Fibroblast of lung (primary cell): ENCODE measurements around the gene PCSK2. TPM values are rescaled to one million over a fixed set of nuclear protein-coding genes. Genes with fewer than 3 reads are reported as not detected.

Experiments used
- DNase-seq, 2 donors: peaks; one replicate each; pipeline versions ENCODE4 v3.0.0 to v3.0.0-alpha.2; 2010; ENCODE audit warnings: low read depth in 2 of 2
- H2AFZ ChIP-seq: 2 replicates; pipeline ENCODE4 v1.5.1; 2012; ENCODE audit warnings: low read length, control low read depth, inconsistent platforms
- H3K27ac ChIP-seq: 2 replicates; pipeline ENCODE4 v1.5.1; 2011; ENCODE audit warnings: low read length, control low read depth; ENCODE audit not compliant: insufficient read depth
- H3K27me3 ChIP-seq: 2 replicates; pipeline ENCODE4 v1.5.1; 2011; ENCODE audit warnings: mild to moderate bottlenecking, low read length; ENCODE audit not compliant: control insufficient read depth, insufficient read depth
- H3K36me3 ChIP-seq: 2 replicates; pipeline ENCODE4 v1.5.1; 2011; ENCODE audit warnings: low read length; ENCODE audit not compliant: control insufficient read depth, insufficient read depth
- H3K4me1 ChIP-seq: 2 replicates; pipeline ENCODE4 v1.5.1; 2011; ENCODE audit warnings: low read length; ENCODE audit not compliant: control insufficient read depth, insufficient read depth; ENCODE audit errors: extremely low read depth
- H3K4me2 ChIP-seq: 2 replicates; pipeline ENCODE4 v1.5.1; 2011; ENCODE audit warnings: low read length, control low read depth; ENCODE audit not compliant: insufficient read depth; ENCODE audit errors: extremely low read depth
- H3K4me3 ChIP-seq, 4 experiments: fragments of 200-600 bp in 1 of 4; sonication (generic) in 1 of 4; replicated peaks in 1 of 4; 2 replicates each; pipeline ENCODE4 v1.5.1; 2011 to 2016; ENCODE audit warnings: low read length in 4 of 4, low read depth in 3 of 4, mild to moderate bottlenecking in 3 of 4, control low read depth in 2 of 4, inconsistent platforms in 1 of 4, mixed read lengths in 1 of 4; ENCODE audit not compliant: insufficient read depth in 1 of 4; ENCODE audit errors: control extremely low read depth in 1 of 4
- H3K79me2 ChIP-seq: 2 replicates; pipeline ENCODE4 v1.5.1; 2012; ENCODE audit warnings: mild to moderate bottlenecking, low read length, inconsistent platforms; ENCODE audit not compliant: control insufficient read depth, insufficient read depth
- H3K9ac ChIP-seq: 2 replicates; pipeline ENCODE4 v1.5.1; 2011; ENCODE audit warnings: mild to moderate bottlenecking, low read length, control low read depth; ENCODE audit not compliant: insufficient read depth
- H3K9me3 ChIP-seq: 2 replicates; pipeline ENCODE4 v1.5.1; 2012; ENCODE audit warnings: low read depth, low read length; ENCODE audit not compliant: control insufficient read depth, insufficient read depth
- H4K20me1 ChIP-seq: 2 replicates; pipeline ENCODE4 v1.5.1; 2011; ENCODE audit warnings: low read length; ENCODE audit not compliant: control insufficient read depth, insufficient read depth; ENCODE audit errors: extremely low read depth
- CTCF ChIP-seq, 2 donors: IDR thresholded peaks in 1 of 2; conservative IDR thresholded peaks in 1 of 2; 1 replicate in 1 of 2; 2 replicates in 1 of 2; pipeline ENCODE4 v1.5.1; 2011 to 2012; ENCODE audit warnings: low read length in 2 of 2, control low read depth in 1 of 2, inconsistent platforms in 1 of 2, low read depth in 1 of 2, mild to moderate bottlenecking in 1 of 2
- EZH2 ChIP-seq: IDR thresholded peaks from 2 replicates; pipeline ENCODE4 v1.5.1; 2012; ENCODE audit warnings: low read length, control low read depth, mild to moderate bottlenecking; ENCODE audit errors: missing control alignments
- polyA plus RNA-seq, 2 donors: library from polyadenylated mRNA; depleted of rRNA in 1 of 2; stranded (reverse) in 1 of 2; unstranded in 1 of 2; fragments of >200 nt; gene quantifications; 2 replicates each; pipeline ENCODE4 v1.2.1, GENCODE V29; 2011 to 2012; ENCODE audit warnings: missing spikeins in 1 of 2
- total RNA-seq: library from RNA; depleted of rRNA; stranded (reverse); fragments of >200 nt; gene quantifications from 2 replicates; pipeline ENCODE4 v1.2.1, GENCODE V29; 2014

Gene PCSK2
- total and polyA plus RNA-seq, 2 donors (not counting 1 experiment from before 2014, with no cell fraction given): under 0.01 to 1.2 TPM

DNA sequence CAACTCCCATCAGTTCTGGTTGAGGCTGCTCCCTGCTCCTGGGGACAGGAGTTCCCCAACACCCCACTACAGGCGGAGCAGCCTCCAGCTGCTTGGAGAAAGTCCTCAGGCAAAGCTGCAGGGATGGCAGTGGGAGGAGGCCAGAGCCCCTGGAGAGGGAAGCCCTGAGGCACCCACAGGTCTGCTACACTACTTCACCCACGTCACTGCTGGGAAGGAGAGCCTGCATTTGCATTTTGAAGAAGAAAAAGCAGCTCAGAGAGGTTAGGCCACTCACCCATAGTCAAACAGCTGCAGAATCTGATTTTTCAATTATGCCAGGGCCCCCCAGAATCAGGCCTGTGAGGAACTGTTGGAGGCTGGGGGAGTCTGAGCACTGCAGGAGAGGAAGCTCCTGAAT, 287.1 kb downstream of the PCSK2 start:
- DNase-seq: no peak
- no peaks in the 10 kb centered on the region for H3K9me3 ChIP-seq
- H4K20me1 ChIP-seq: no peaks in the 10 kb centered on the region
- H2AFZ ChIP-seq: no peak overlapping the region
- no peaks in the 10 kb centered on the region for H3K4me1 ChIP-seq
- H3K9ac ChIP-seq: no peak overlapping the region
- H3K27me3 ChIP-seq: peaks cover 5% of the 10 kb centered on the region
- TF ChIP-seq EZH2 (no peak), CTCF (conservative IDR thresholded peaks at IDR 0.05 in 1 of 2, IDR thresholded peaks at IDR 0.05 in 1 of 2; ENCODE audit: low read depth in 1 of 2, low read length in 2 of 2) (no peak)
- H3K36me3 ChIP-seq: no peaks in the 10 kb centered on the region
- no peak overlapping the region for H3K27ac ChIP-seq
- no peaks in the 10 kb centered on the region for H3K79me2 ChIP-seq
- no peak overlapping the region for H3K4me3 ChIP-seq
- no peak overlapping the region for H3K4me2 ChIP-seq

- TF ChIP-seq EZH2 (no peak), CTCF (conservative IDR thresholded peaks at IDR 0.05 in 1 of 2, IDR thresholded peaks at IDR 0.05 in 1 of 2; ENCODE audit: low read depth in 1 of 2, low read length in 2 of 2) (no peak)
- no peaks in the 10 kb centered on the region for H4K20me1 ChIP-seq
- H3K4me1 ChIP-seq: no peaks in the 10 kb centered on the region
- H3K27ac ChIP-seq: no peak overlapping the region
- H3K36me3 ChIP-seq: no peaks in the 10 kb centered on the region
- no peak overlapping the region for H3K9ac ChIP-seq
- H3K4me2 ChIP-seq: no peak overlapping the region
- H3K79me2 ChIP-seq: no peaks in the 10 kb centered on the region
- no peaks in the 10 kb centered on the region for H3K9me3 ChIP-seq
- DNase-seq: no peak
- no peak overlapping the region for H3K4me3 ChIP-seq
- H3K27me3 ChIP-seq: peaks cover 5% of the 10 kb centered on the region
- H2AFZ ChIP-seq: no peak overlapping the region
These were observed 288.2 kb downstream of the PCSK2 start for GRCh38 chr20:17515053-17515452.

- no peaks in the 10 kb centered on the region for H3K9me3 ChIP-seq
- H3K27me3 ChIP-seq: peaks cover 5% of the 10 kb centered on the region
- no peaks in the 10 kb centered on the region for H3K79me2 ChIP-seq
- no peak overlapping the region for H2AFZ ChIP-seq
- DNase-seq: no peak
- H3K27ac ChIP-seq: no peak overlapping the region
- H3K4me1 ChIP-seq: no peaks in the 10 kb centered on the region
- no peak overlapping the region for H3K4me3 ChIP-seq
- no peak overlapping the region for H3K9ac ChIP-seq
- no peaks in the 10 kb centered on the region for H3K36me3 ChIP-seq
- no peaks in the 10 kb centered on the region for H4K20me1 ChIP-seq
- no peak for TF ChIP-seq EZH2
- no peak for TF ChIP-seq CTCF (conservative IDR thresholded peaks at IDR 0.05 in 1 of 2, IDR thresholded peaks at IDR 0.05 in 1 of 2; ENCODE audit: low read depth in 1 of 2, low read length in 2 of 2)
- no peak overlapping the region for H3K4me2 ChIP-seq
These were observed 291.7 kb downstream of the PCSK2 start for GRCh38 chr20:17518339-17519052.
